ENCODE results near the gene CRTC2.
"Not testable (repeated sequence)": the region's sequence is repeated elsewhere in the genome, so short reads cannot be mapped to it uniquely, and the experiment has no call there.

Gene CRTC2

GRCh38 chr1:153906396-153906795 is 52.0 kb downstream of the CRTC2 start:
- no peak for DNase-seq (ENCODE audit: low read depth)
- no peak overlapping the region for H3K4me3 ChIP-seq (ENCODE audit: low read depth, low read length)
- TF ChIP-seq CTCF (IDR thresholded peaks at IDR 0.05; ENCODE audit: insufficient read depth, low read depth, low read length, missing control alignments): no peak

- H3K4me3 ChIP-seq (ENCODE audit: low read depth, low read length); DNase-seq (ENCODE audit: low read depth): not testable (repeated sequence)
Measured at GRCh38 chr1:153905908-153906307, 52.5 kb downstream of the CRTC2 start.

GRCh38 chr1:153903841-153904455 is 54.5 kb downstream of the CRTC2 start:
- no peak overlapping the region for H3K4me3 ChIP-seq (ENCODE audit: low read depth, low read length)
- no peak for TF ChIP-seq CTCF (IDR thresholded peaks at IDR 0.05; ENCODE audit: insufficient read depth, low read depth, low read length, missing control alignments)
- DNase-seq (ENCODE audit: low read depth): no peak

- TF ChIP-seq CTCF (IDR thresholded peaks at IDR 0.05; ENCODE audit: insufficient read depth, low read depth, low read length, missing control alignments): no peak
- no peak for DNase-seq (ENCODE audit: low read depth)
- no peak overlapping the region for H3K4me3 ChIP-seq (ENCODE audit: low read depth, low read length)
Measured at GRCh38 chr1:153899509-153899908, 58.9 kb downstream of the CRTC2 start.

Data from GM12865 (cell line).